Measurements from ENCODE around the gene COL8A2. TPM values are rescaled to one million over a fixed set of nuclear protein-coding genes. Genes with fewer than 3 reads are reported as not detected.

COL8A2 gene
- total RNA-seq, 1 donor from 2014 or later: 1.6 TPM

DNA sequence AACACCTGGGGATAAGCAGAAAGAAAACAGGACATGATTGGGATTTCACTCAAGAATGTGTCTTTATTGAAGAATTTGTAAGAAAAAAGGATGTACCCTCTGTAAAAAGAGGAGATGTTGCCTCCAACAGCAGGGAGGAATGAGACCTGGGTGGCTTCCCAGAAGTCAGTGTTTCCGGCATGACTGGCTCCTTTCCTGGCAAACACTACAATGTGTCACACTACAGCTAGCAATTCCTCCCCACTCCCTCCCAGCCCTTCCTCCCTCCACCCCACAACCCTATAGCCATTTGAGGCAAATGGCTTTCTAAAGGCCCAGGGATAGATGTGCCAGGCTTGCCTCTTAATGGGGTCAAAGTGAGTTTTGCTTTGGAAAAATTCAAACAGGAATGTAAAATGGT lies 11.5 kb upstream of the COL8A2 start:
- Histone ChIP-seq H3K36me3 (ENCODE audit: control insufficient read depth, insufficient read depth, low read length) (peaks cover 17% of the 10 kb centered on the region), H3K27me3 (ENCODE audit: control insufficient read depth, insufficient read depth, low read length) (no peaks in the 10 kb centered on the region), H3K4me3 (ENCODE audit: low read depth, low read length) (no peak overlapping the region)
- TF ChIP-seq CTCF (IDR thresholded peaks at IDR 0.05; ENCODE audit: insufficient read depth, low read length, severe bottlenecking): no peak
- FAIRE-seq (no peak), DNase-seq (ENCODE audit: low read depth) (peak; percentile 85)

DNA sequence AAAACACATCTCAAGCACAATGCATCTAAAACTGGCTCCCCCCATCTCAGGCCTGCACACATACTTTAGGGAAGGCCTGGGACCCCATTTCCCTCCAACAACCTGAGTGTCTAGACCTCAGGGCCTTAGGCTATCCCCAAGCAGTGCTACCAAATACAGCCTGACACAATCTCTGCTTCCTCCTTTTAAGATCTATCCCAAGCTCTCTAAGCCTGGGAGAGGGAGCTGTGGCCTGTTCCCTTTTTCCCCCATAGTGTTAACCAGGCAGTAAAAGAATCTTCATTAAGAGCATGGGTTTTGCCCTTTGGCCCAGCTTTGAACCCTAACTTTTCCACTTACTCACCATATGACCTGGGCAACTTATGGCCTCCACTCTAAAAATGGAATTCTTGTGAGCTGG lies 10.8 kb upstream of the COL8A2 start:
- no peak for DNase-seq (ENCODE audit: low read depth)
- no peak for TF ChIP-seq CTCF (IDR thresholded peaks at IDR 0.05; ENCODE audit: insufficient read depth, low read length, severe bottlenecking)
- FAIRE-seq: no peak
- H3K36me3 ChIP-seq (ENCODE audit: control insufficient read depth, insufficient read depth, low read length): peaks cover 17% of the 10 kb centered on the region
- no peaks in the 10 kb centered on the region for H3K27me3 ChIP-seq (ENCODE audit: control insufficient read depth, insufficient read depth, low read length)
- no peak overlapping the region for H3K4me3 ChIP-seq (ENCODE audit: low read depth, low read length)

DNA sequence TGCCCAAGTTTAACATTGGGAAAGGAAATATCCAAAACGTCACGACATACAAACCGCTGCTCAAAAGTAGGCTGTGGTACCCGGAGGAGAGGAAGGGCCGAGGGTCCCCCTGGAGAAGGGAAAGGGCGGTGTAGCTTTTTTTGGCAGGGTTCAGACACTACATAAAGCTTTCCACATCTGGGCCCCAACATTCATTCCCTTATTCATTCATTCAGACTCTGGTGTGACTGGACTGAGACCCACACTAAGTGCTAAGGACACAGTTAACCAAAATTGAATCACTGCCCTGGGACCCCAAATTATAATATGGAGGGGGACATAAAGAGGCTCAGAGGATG lies 10.3 kb upstream of the COL8A2 start:
- DNase-seq (ENCODE audit: low read depth): no peak
- Histone ChIP-seq H3K36me3 (ENCODE audit: control insufficient read depth, insufficient read depth, low read length) (peaks cover 17% of the 10 kb centered on the region), H3K4me3 (ENCODE audit: low read depth, low read length) (no peak overlapping the region), H3K27me3 (ENCODE audit: control insufficient read depth, insufficient read depth, low read length) (no peaks in the 10 kb centered on the region)
- no peak for FAIRE-seq
- no peak for TF ChIP-seq CTCF (IDR thresholded peaks at IDR 0.05; ENCODE audit: insufficient read depth, low read length, severe bottlenecking)

DNA sequence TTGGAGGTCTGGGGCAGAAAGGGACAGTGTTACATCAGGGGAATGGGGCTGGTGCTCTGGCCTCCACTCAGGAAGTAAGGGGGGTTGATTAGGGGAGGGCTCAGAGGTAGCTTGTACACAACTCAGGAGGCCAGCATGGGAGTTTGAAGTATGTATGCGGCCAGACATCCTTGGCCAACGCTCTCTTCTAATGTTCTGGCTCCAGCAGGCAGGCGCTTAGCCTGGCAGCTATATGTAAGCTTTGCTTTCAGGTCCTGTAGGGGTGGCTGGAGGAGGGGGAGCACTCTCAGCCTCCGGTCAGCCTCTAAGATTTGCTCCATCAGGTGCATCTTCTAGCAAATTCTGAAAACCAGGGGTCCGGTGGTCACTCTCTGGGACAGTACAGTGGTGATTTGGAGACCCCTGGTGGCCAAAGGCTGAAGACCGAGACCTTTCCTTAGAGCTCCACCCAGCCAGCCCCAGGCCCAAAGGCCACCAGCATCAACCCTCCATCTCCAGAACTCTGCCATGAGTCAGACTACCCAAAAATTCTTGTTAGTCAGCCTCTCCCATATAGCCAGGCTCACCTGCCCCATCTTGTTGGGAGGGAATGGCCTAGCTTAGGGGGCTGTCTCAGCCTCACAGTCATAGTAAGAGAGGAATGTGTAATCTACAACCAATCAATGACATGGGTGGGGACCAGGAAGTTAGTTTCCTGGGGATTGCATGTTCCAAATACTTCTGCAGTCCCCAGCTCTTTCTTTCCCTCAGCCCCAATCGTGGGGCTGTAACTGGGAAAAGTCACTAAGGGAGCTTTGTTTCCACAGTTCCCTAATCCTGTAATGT lies 9.7 kb upstream of the COL8A2 start:
- TF ChIP-seq CTCF (IDR thresholded peaks at IDR 0.05; ENCODE audit: insufficient read depth, low read length, severe bottlenecking): peak; percentile 51
- Histone ChIP-seq H3K27me3 (ENCODE audit: control insufficient read depth, insufficient read depth, low read length) (no peaks in the 10 kb centered on the region), H3K36me3 (ENCODE audit: control insufficient read depth, insufficient read depth, low read length) (peaks cover 13% of the 10 kb centered on the region), H3K4me3 (ENCODE audit: low read depth, low read length) (no peak overlapping the region)
- DNase-seq (ENCODE audit: low read depth) (peak; percentile 98), FAIRE-seq (no peak)

DNA sequence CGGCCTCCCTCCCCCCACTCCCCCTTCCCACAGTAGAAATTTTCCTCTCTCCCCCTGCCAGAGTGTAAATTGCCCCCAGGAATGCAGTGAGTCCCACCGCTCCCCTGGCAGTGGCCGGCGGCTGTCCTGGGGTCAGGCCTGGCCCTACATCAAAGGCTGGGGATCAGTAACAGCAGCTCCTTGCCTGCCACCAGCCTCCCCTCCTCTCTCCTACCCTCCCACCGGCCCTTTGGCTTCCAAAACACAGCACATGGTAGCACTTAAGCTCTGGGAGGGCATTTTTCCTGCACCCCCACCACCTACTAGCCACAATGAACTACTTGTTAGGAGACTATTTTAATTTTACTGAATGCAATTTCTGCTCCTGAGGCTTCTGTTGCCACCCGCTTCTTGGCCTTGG lies 9.0 kb upstream of the COL8A2 start:
- Histone ChIP-seq H3K4me3 (ENCODE audit: low read depth, low read length) (no peak overlapping the region), H3K27me3 (ENCODE audit: control insufficient read depth, insufficient read depth, low read length) (no peaks in the 10 kb centered on the region), H3K36me3 (ENCODE audit: control insufficient read depth, insufficient read depth, low read length) (peaks cover 10% of the 10 kb centered on the region)
- no peak for TF ChIP-seq CTCF (IDR thresholded peaks at IDR 0.05; ENCODE audit: insufficient read depth, low read length, severe bottlenecking)
- DNase-seq (ENCODE audit: low read depth) (no peak), FAIRE-seq (no peak)

GRCh38 chr1:36133484-36133883 lies 8.5 kb upstream of the COL8A2 start:
- TF ChIP-seq CTCF (IDR thresholded peaks at IDR 0.05; ENCODE audit: insufficient read depth, low read length, severe bottlenecking): no peak
- Histone ChIP-seq H3K27me3 (ENCODE audit: control insufficient read depth, insufficient read depth, low read length) (no peaks in the 10 kb centered on the region), H3K4me3 (ENCODE audit: low read depth, low read length) (no peak overlapping the region), H3K36me3 (ENCODE audit: control insufficient read depth, insufficient read depth, low read length) (peaks cover 10% of the 10 kb centered on the region)
- FAIRE-seq (peak; percentile 98), DNase-seq (ENCODE audit: low read depth) (peak; percentile 92)
